GM12875 (cell line): ENCODE data around the gene ALG6.
A peak's percentile ranks its signal among the peaks of the same experiment; 100 is the strongest.
"Not testable (repeated sequence)": the region's sequence is repeated elsewhere in the genome, so short reads cannot be mapped to it uniquely, and the experiment has no call there.

Experiments used
- H3K4me3 ChIP-seq: one replicate; pipeline ENCODE4 v1.5.1; 2011; ENCODE audit warnings: low read depth, low read length, control low read depth
- CTCF ChIP-seq: IDR thresholded peaks from 2 replicates; pipeline ENCODE4 v1.5.1; 2011; ENCODE audit warnings: low read depth, mild to moderate bottlenecking, control low read depth, inconsistent platforms, low read length, moderate library complexity, borderline replicate concordance; ENCODE audit not compliant: insufficient read depth

ALG6 gene

DNA sequence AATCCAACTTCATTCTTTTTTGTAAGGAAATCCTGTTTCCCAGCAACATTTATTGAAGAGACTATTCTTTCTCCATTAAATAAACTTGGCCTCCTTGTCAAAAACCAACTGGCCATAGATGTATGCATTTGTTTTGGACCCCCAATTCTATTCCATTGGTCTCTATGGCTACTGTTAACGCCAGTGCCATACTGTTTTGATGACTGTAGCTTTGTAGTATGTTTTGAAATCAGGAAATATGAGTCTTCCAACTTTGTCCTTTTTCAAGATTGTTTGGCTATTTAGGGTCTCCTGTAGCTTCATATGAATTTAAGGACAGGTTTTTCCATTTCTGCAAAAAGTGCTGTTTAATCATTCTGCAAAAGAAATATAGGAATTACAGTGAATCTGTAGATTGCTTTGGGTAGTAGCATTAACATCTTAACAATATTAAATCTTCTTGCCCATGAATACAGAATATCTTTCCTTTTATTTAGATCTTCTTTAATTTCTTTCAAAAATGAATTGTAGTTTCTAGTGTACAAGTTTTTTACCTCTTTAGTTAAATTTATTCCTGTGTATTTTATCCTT lies 94.3 kb downstream of the ALG6 start:
- no peak for TF ChIP-seq CTCF
- H3K4me3 ChIP-seq = no peak overlapping the region

DNA sequence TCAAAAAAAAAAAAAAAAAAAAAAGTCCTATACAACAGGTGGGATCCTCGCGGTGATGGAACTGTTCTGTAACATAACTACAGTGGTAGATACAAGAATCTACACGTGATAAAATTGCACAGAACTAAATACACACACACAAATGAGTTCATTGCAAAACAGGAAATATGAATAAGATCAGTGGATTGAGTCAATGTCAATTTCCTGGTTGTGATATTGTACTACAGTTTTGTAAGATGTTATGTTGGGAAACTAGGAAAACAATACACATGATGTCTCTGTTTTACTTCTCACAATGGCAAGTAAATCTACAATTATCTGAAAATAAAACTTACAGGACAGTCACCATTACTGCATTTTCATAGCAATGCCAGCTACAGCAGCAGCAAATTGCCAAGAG lies 95.8 kb downstream of the ALG6 start:
- no peak for TF ChIP-seq CTCF
- H3K4me3 ChIP-seq = no peak overlapping the region

GRCh38 chr1:63466181-63466580 lies 98.8 kb downstream of the ALG6 start:
- no peak overlapping the region for H3K4me3 ChIP-seq

GRCh38 chr1:63466759-63467158 lies 99.3 kb downstream of the ALG6 start:
- H3K4me3 ChIP-seq = no peak overlapping the region
- TF ChIP-seq CTCF = 0 out of 2 replicates have a peak, but pooled peaks have one; percentile 1

More at GRCh38 chr1:63466181-63466580, 98.8 kb downstream of the ALG6 start:
- TF ChIP-seq CTCF = no peak

DNA sequence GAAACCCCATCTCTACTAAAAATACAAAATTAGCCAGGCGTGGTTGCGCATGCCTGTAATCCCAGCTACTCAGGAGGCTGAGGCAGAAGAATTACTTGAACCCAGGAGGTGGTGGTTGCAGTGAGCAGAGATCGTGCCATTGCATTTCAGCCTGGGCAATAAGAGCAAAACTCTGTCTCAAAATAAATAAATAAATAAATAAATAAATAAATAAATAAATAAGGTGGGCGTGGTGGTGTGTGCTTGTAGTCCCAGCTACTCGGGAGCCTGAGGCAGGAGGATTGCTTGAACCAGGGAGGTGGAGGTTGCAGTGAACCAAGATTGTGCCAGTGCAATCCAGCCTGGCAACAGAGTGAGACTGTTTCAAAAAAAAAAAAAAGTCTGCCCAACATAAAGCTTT lies 101.3 kb downstream of the ALG6 start:
- not testable (repeated sequence) for H3K4me3 ChIP-seq

DNA sequence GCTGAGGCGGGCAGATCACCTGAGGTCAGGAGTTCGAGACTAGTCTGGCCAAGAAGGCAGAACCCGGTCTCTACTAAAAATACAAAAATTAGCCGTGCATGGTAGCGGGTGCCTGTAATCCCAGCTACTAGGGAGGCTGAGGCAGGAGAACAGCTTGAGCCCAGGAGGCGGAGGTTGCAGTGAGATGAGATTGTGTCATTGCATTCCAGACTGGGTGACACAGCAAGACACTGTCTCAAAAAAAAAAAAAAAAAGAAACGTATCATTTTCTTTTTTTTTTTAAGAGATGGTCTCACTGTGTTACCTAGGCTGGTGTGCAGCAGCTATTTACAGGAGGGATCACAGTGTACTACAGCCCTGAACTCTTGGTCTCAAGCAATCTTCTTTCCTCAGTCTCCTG lies 108.3 kb downstream of the ALG6 start:
- no peak overlapping the region for H3K4me3 ChIP-seq
- no peak for TF ChIP-seq CTCF

DNA sequence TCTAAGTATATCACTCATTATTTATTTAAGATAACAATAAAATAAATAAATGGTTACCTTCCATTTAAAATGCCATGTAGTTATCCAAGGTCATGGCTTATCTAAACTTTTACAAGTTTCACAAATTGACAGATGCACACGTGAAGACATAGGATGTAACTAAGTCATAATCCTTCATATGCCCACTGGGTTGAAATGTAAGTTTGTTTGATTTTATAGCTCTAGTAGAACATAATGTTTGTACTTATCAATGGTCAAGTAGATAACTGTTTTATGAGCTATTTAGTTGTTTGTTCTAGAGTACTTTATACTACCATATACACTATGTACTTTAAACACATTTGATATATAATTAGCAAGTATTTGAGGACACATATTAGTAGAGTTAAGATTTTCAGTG lies 112.6 kb downstream of the ALG6 start:
- TF ChIP-seq CTCF = no peak
- no peak overlapping the region for H3K4me3 ChIP-seq

DNA sequence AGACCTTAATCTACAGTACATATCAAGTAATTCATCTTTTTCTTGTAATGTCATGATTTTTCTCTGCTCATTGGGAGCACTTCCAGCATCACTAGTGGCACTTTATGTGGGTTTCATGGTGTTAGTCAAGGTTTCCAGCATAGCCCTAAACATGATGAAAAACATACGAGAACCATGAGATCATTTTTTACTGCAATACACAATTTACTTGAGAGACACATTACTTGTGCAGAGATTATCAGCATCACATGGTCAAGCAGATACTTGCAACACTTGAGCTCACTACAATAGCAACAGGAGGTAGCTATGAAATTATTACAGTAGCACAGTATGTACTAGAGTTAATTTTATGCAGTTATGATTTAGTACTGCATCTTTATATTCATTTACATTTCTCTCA lies 119.2 kb downstream of the ALG6 start:
- TF ChIP-seq CTCF = no peak
- no peak overlapping the region for H3K4me3 ChIP-seq
